Astrocyte (in vitro differentiated cells and primary cell): Measurements from ENCODE around the gene STIM1. TPM values are rescaled to one million over a fixed set of nuclear protein-coding genes. Genes with fewer than 3 reads are reported as not detected.
"Not testable (repeated sequence)": the region's sequence is repeated elsewhere in the genome, so short reads cannot be mapped to it uniquely, and the experiment has no call there.

Source experiments
- DNase-seq: peaks from one replicate; pipeline ENCODE4 v3.0.0-alpha.2; 2010; ENCODE audit warnings: low read depth
- FAIRE-seq: peaks from 2 replicates; lab custom pipeline; 2011; peaks lifted over from hg19 to GRCh38; lab: Jason Lieb, UNC
- H2AFZ ChIP-seq: 2 replicates; pipeline ENCODE4 v1.6.0; 2012; ENCODE audit warnings: low read depth, low read length, inconsistent platforms
- H3K27ac ChIP-seq: 2 replicates; pipeline ENCODE4 v1.5.1; 2011; ENCODE audit warnings: low read depth, low read length, inconsistent platforms
- H3K27me3 ChIP-seq: 2 replicates; pipeline ENCODE4 v1.6.0; 2011; ENCODE audit warnings: low read length, inconsistent platforms; ENCODE audit not compliant: insufficient read depth
- H3K36me3 ChIP-seq: 2 replicates; pipeline ENCODE4 v1.5.1; 2011; ENCODE audit warnings: low read length, inconsistent platforms; ENCODE audit not compliant: insufficient read depth
- H3K4me1 ChIP-seq: 2 replicates; pipeline ENCODE4 v1.5.1; 2011; ENCODE audit warnings: low read length, inconsistent platforms; ENCODE audit not compliant: insufficient read depth
- H3K4me2 ChIP-seq: 2 replicates; pipeline ENCODE4 v1.6.0; 2012; ENCODE audit warnings: low read length, inconsistent platforms
- H3K4me3 ChIP-seq: 2 replicates; pipeline ENCODE4 v1.5.1; 2011; ENCODE audit warnings: low read depth, mild to moderate bottlenecking, low read length, inconsistent platforms; ENCODE audit not compliant: insufficient read depth
- H3K79me2 ChIP-seq: 2 replicates; pipeline ENCODE4 v1.6.0; 2012; ENCODE audit warnings: mild to moderate bottlenecking, low read length, inconsistent platforms; ENCODE audit not compliant: insufficient read depth
- H3K9ac ChIP-seq: 2 replicates; pipeline ENCODE4 v1.6.0; 2012; ENCODE audit warnings: mild to moderate bottlenecking, low read length, inconsistent platforms
- H3K9me3 ChIP-seq: 2 replicates; pipeline ENCODE4 v1.5.1; 2012; ENCODE audit warnings: low read depth, mild to moderate bottlenecking, low read length, inconsistent platforms; ENCODE audit not compliant: insufficient read depth
- H4K20me1 ChIP-seq: 2 replicates; pipeline ENCODE4 v1.6.0; 2012; ENCODE audit warnings: low read length, inconsistent platforms; ENCODE audit not compliant: insufficient read depth
- H3K27ac Mint-ChIP-seq: one replicate; pipeline ENCODE4 v1.8.0; 2021; ENCODE audit warnings: mild to moderate bottlenecking, mixed read lengths; ENCODE audit not compliant: unreplicated experiment
- H3K27me3 Mint-ChIP-seq: one replicate; pipeline ENCODE4 v1.8.0; 2021; ENCODE audit warnings: low read depth, mixed read lengths; ENCODE audit not compliant: unreplicated experiment
- H3K36me3 Mint-ChIP-seq: one replicate; pipeline ENCODE4 v1.8.0; 2021; ENCODE audit warnings: low read depth, mixed read lengths; ENCODE audit not compliant: unreplicated experiment
- H3K4me1 Mint-ChIP-seq: one replicate; pipeline ENCODE4 v1.8.0; 2021; ENCODE audit warnings: low read depth, mixed read lengths; ENCODE audit not compliant: unreplicated experiment
- H3K4me3 Mint-ChIP-seq: one replicate; pipeline ENCODE4 v1.8.0; 2021; ENCODE audit warnings: mild to moderate bottlenecking, moderate library complexity, mixed read lengths; ENCODE audit not compliant: unreplicated experiment
- H3K9me3 Mint-ChIP-seq: one replicate; pipeline ENCODE4 v1.8.0; 2021; ENCODE audit warnings: mild to moderate bottlenecking, mixed read lengths; ENCODE audit not compliant: unreplicated experiment
- EZH2 ChIP-seq: IDR thresholded peaks from 2 replicates; pipeline ENCODE4 v1.6.1; 2012; ENCODE audit warnings: mild to moderate bottlenecking, low read length, inconsistent platforms; ENCODE audit not compliant: insufficient read depth
- total RNA-seq: library from RNA; stranded (reverse); gene quantifications from 2 replicates; pipeline ENCODE4 v1.2.1, GENCODE V29; 2021
- TF ChIP-seq, protein P1 (sequence below): IDR thresholded peaks from 2 replicates; pipeline ENCODE4 v1.5.1; 2011; ENCODE audit warnings: low read depth, mild to moderate bottlenecking, inconsistent platforms, low read length, moderate library complexity; ENCODE audit not compliant: insufficient read depth

The STIM1 gene
- total RNA-seq, 1 donor from 2014 or later, result 42.9 TPM

DNA sequence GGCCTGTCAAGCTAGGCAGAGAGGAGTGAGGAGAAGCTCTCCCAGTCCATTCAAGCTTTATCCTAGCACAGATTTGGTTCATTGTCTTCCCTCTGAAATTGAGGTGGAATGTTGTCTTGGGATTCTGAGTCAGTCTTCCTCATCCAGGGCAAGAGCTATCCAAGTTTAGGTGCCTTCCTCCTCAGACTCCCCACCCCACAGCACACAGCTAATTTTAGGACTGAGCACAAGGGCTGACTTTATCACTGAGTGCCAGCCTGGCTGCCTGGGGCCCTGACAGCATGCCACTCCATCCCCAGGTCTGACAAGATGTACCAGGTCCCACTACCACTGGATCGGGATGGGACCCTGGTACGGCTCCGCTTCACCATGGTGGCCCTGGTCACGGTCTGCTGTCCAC is 44.5 kb upstream of the STIM1 start:
- Histone ChIP-seq H4K20me1 (no peaks in the 10 kb centered on the region), H3K27me3 (no peaks in the 10 kb centered on the region), H3K27ac (no peak overlapping the region), H3K9me3 (no peaks in the 10 kb centered on the region), H3K4me3 (no peak overlapping the region), H3K36me3 (no peaks in the 10 kb centered on the region), H3K9ac (no peak overlapping the region), H3K4me2 (no peak overlapping the region), H2AFZ (no peak overlapping the region), H3K79me2 (no peaks in the 10 kb centered on the region), H3K4me1 (no peaks in the 10 kb centered on the region)
- no peak for FAIRE-seq
- peaks cover 6% of the 10 kb centered on the region for H3K36me3 Mint-ChIP-seq
- no peaks in the 10 kb centered on the region for H3K4me1 Mint-ChIP-seq
- TF ChIP-seq, protein P1, sequence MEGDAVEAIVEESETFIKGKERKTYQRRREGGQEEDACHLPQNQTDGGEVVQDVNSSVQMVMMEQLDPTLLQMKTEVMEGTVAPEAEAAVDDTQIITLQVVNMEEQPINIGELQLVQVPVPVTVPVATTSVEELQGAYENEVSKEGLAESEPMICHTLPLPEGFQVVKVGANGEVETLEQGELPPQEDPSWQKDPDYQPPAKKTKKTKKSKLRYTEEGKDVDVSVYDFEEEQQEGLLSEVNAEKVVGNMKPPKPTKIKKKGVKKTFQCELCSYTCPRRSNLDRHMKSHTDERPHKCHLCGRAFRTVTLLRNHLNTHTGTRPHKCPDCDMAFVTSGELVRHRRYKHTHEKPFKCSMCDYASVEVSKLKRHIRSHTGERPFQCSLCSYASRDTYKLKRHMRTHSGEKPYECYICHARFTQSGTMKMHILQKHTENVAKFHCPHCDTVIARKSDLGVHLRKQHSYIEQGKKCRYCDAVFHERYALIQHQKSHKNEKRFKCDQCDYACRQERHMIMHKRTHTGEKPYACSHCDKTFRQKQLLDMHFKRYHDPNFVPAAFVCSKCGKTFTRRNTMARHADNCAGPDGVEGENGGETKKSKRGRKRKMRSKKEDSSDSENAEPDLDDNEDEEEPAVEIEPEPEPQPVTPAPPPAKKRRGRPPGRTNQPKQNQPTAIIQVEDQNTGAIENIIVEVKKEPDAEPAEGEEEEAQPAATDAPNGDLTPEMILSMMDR, result no peak
- no peak for TF ChIP-seq EZH2
- no peaks in the 10 kb centered on the region for H3K9me3 Mint-ChIP-seq
- no peaks in the 10 kb centered on the region for H3K27me3 Mint-ChIP-seq
- no peak overlapping the region for H3K4me3 Mint-ChIP-seq
- DNase-seq, result no peak
- H3K27ac Mint-ChIP-seq, result no peak overlapping the region

DNA sequence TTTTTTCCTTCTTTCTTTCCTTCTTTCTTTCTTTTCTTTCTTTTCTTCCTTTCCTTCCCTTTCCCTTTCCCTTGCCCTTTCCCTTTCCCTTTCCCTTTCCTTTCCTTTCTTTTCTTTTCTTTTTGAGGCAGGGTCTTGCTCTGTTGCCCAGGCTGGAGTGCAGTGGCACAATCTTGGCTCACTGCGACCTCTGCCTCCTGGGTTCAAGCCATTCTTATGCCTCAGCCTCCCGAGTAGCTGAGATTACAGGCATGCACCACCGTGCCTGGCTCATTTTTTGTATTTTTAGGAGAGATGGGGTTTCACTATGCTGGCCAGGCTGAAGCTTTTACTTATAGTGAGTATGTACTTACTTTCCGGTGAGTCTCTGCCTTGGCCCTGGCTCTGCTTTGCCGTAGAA is 40.6 kb upstream of the STIM1 start:
- H3K79me2 ChIP-seq, DNase-seq, H3K27me3 Mint-ChIP-seq, H3K36me3 ChIP-seq, H3K27ac ChIP-seq, H3K9me3 ChIP-seq, H3K9ac ChIP-seq, H3K4me1 Mint-ChIP-seq, H4K20me1 ChIP-seq, H3K4me1 ChIP-seq, H3K36me3 Mint-ChIP-seq, H3K27me3 ChIP-seq, H3K9me3 Mint-ChIP-seq, H3K4me3 Mint-ChIP-seq, H3K4me3 ChIP-seq, H3K4me2 ChIP-seq, H2AFZ ChIP-seq, H3K27ac Mint-ChIP-seq, FAIRE-seq: not testable (repeated sequence)

DNA sequence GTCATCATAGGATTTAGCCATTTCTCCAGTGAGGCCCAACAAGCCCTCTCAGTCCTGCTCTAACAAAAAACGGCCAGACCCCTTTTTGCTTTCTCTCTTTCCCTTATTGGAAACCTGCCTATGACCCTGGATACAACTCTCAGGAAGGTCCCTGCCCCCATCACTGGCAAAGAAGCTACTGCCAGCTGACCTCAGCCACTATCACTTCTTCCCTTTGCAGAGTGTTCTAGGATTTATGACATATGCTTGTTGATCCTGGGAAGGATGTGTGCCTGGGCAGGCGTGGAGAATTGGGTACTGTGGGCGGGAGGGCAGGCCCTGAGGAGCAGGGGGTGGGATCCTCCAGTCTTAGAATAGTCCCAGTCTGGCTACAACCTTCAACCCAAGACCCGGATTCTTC is 39.6 kb upstream of the STIM1 start:
- Mint-ChIP-seq H3K27ac (no peak overlapping the region), H3K4me1 (no peaks in the 10 kb centered on the region), H3K9me3 (no peaks in the 10 kb centered on the region), H3K27me3 (no peaks in the 10 kb centered on the region), H3K4me3 (no peak overlapping the region), H3K36me3 (peaks cover 8% of the 10 kb centered on the region)
- TF ChIP-seq EZH2, result no peak
- TF ChIP-seq, protein P1, result no peak
- Histone ChIP-seq H3K27me3 (no peaks in the 10 kb centered on the region), H3K9ac (no peak overlapping the region), H4K20me1 (peaks cover 7% of the 10 kb centered on the region), H3K4me2 (no peak overlapping the region), H3K36me3 (no peaks in the 10 kb centered on the region), H3K79me2 (no peaks in the 10 kb centered on the region), H3K9me3 (no peaks in the 10 kb centered on the region), H2AFZ (no peak overlapping the region), H3K4me3 (no peak overlapping the region), H3K4me1 (no peaks in the 10 kb centered on the region), H3K27ac (no peak overlapping the region)
- no peak for FAIRE-seq
- DNase-seq, result no peak
